Measurements from ENCODE around the gene CAPZA1.

The CAPZA1 gene

DNA sequence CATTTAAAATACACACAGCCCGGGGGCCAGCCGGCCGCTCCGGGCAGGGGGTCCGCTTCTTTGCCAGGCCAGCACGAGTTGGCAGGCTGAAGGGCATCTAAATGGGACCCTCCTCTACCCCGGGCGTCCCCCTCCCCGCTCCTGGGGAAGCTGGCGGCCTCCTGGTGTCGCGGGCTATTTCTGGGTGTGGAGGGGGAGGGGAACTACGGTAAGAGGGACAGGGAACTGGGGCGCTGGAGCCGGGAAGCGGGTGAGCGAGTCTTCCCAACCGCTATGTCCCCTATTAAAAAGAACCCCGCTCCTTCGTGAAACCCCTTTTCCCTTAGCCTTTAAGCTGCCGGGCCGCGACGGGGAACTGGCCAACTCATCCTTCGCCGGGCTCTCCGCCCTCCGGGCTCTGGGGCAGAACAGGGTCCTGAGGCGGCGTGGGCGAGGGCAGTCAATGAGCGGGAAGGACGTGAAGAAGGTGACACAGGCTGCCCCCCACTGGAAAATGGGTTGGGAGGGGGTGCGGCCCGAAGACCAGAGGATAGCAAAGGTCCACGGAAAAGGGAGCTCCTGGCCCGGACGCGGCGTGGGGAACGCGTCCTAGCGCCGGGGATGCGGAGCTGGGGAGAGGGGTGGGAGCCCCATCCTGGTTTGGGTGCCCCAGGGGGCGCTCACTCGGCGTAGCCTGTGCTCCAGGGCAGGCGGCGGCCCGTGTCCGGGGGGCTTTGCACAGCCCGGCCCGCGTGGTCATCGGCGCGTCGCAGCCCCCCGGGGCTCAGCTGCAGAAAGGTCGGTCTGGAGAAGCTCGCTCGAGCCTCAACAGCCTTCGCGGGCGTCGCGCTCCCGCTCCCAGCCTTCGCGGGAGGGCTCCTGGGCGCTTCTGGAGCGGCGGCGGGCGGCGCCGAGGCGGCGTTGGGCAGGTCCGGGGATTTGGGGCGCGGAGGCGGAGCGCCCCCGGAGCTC lies 95.0 kb downstream of the CAPZA1 start:
- DNase-seq (ENCODE audit: low read depth in 2 of 2): no peak

DNA sequence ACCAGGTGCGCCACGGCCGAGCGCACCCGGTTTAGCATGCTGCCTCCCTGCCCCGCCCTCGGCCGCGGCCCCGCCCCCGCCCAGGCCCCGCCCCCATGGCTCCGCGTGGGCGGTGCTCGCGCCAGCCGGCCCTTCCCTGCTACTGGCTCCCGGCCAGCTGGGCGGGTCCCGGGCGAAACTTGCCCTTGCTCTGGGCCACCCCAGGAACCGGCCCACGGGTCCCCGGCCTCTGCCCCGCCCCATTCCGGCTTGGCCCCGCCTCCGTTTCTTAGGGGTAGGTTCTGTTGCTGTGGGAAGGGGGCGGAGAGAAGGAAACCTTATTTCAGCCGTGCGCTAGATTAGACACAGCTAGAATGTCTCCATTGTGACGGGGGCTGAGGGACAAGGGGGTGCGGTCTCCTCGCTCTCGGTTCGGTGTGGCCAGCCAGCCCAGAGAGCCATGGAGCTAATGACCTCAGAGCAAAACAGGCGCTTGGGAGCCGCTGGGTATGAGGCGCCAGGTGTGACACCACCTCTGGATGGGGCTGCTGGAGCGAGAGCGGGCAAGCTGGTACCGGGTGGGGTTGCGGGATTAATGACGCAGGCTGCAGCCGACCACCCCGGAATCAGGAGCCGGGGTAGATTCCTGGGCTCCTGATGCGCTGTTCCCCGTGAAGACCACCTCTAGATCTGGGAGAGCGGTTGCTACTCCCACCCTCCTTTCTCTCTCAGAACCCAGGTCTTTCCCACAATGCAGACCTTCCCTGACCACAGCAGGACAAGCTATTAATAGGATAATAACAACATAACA lies 95.8 kb downstream of the CAPZA1 start, which contains the start of gene PPM1J:
PPM1J (minus strand) TSS at position 69 of the 790 bp plus-strand sequence; CDS start at position 38, 31 bp downstream.
- peak; percentile 91 to 92 for DNase-seq (ENCODE audit: low read depth in 2 of 2)

DNA sequence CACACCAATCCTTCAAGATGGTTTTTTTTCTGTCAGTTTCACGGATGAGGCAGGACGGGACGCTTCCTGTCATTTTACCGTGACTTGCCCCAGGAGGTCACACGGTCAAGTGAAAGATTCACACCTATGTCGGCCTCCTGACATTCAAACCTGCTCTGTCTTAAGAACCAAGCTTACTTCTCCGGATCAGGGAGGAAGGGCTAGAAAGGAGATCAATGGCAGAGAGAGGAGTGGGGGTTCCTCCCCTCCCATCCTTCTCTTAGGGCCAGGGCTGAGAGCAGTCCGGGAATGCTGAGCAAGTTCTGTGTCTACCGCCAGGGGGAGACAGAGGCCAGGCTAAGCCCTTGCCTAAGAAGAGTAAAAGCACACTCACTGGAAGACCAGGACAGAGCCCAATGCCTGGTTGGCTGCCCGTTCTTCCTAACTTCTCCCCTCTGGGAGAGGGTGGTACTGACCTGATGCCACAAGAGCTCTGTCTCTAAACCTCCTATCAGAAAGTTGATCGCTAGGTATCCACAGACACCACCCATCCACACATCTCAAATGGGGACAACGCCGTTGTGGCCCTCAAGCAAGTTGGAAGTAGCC lies 96.6 kb downstream of the CAPZA1 start:
- peak; percentile 77 to 78 for DNase-seq (ENCODE audit: low read depth in 2 of 2)

DNA sequence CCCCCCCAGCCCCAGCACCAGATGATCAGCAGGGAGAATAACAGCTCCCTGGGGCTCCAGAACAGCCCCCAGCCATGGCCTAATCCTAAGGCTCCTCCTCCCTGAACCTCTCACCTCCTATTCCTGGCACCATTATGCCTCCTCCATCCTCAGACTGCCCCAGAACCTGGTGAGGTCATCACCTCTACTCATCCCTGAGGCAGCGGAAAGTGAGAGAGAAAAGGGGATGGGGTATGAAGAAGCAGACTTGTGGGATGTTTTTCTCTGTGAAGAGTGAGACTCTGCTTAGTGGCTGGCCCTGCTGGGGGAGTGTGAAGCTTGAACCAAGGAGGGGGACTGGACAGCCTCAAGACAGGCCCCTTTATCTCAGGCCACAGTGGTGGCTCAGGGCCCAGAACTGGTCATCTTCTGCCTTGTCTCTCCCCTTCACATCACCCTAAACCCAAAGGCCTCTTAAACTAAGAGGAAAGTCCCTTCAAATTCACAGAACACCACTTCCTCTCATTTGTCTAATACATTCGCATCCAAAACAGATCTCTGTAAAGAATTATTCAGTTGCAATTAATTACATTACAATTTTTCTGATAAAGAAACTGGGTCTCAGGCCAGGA lies 97.7 kb downstream of the CAPZA1 start:
- DNase-seq (ENCODE audit: low read depth in 2 of 2): no peak

DNA sequence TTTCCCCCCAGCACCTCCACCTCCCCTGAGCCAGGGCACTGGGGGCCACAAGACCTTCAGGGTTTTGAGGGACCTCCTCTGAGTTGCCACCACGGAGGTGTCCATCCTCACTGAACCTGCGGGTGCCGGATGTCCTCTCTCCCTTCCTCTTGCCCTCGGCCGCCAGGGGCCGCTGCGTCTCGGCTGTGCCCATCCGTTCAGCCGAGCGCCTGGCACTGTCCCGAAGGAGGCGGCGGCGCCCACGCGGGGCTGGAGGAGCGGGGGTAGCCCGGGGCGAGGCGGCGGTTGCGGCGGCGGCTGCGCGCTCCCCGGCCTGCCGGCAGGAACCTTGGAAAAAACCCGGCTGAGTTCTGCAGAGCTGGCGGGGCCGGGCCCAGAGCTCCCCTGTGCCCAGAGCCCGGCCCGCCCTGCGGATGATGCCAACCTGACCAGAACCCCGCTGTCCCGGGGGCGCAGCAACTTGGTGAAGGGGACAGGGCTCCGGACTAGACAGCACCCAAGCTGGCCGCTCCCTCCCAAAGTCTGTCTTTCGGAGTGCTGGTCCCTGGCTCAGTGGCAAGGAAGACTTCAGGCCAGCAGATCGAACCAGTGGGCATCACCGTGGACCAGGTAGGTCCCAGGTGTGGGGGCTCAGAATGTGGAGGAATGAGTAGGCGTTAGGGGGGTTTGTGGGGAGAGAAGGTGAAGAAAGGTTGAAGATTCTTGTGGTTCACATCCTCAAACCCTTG lies 99.2 kb downstream of the CAPZA1 start:
- DNase-seq (ENCODE audit: low read depth in 2 of 2): peak; percentile 57 to 73

DNA sequence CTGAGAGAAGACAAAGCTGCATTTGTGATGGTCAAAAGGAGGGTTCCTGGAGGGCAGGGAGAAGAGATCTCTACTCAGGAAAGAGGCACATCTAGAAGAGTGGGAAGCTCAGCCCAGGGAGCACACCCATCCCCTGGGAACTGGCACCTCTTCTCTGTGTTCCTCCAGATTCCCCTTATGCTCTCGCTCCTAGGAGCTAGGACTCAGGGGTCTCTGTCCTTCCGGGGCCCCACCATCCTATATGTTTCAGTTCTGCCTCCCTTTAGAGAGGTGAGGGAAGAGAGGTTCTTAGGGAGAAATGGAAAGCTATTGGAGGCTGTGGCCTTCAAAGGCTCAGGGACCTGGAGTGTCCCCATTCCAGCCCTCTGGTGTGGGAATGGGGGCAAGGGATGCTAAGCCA lies 100.1 kb downstream of the CAPZA1 start:
- no peak for DNase-seq (ENCODE audit: low read depth in 2 of 2)

DNA sequence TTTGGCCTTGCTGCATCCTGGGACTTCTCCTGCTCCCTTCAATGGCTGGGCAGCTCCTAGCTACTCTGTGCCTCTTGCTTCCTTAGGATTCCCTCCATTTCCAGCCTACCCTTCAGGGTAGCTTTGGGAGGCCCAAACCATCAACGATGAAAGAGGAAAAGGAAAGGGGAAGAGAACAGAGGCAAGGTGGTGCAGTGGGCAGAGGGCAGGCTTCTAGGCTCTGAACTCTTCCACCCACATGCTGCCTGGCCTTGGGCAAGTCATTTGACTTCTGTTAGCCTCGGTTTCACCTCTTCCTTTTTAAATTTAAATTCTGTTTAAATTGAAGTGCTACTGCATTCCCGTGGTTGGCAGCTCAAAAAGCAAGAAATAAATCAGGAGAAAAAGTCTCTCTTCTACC lies 101.2 kb downstream of the CAPZA1 start:
- DNase-seq (ENCODE audit: low read depth in 2 of 2): no peak
